AG20443 (cell line): Measurements from ENCODE around the gene MAP3K5.
A peak's percentile ranks its signal among the peaks of the same experiment; 100 is the strongest.
"Not testable (repeated sequence)": the region's sequence is repeated elsewhere in the genome, so short reads cannot be mapped to it uniquely, and the experiment has no call there.

Experiments
- DNase-seq: peaks from one replicate; pipeline ENCODE4 v3.0.0; 2012; ENCODE audit warnings: low spot score, mixed read lengths

MAP3K5 gene

DNA sequence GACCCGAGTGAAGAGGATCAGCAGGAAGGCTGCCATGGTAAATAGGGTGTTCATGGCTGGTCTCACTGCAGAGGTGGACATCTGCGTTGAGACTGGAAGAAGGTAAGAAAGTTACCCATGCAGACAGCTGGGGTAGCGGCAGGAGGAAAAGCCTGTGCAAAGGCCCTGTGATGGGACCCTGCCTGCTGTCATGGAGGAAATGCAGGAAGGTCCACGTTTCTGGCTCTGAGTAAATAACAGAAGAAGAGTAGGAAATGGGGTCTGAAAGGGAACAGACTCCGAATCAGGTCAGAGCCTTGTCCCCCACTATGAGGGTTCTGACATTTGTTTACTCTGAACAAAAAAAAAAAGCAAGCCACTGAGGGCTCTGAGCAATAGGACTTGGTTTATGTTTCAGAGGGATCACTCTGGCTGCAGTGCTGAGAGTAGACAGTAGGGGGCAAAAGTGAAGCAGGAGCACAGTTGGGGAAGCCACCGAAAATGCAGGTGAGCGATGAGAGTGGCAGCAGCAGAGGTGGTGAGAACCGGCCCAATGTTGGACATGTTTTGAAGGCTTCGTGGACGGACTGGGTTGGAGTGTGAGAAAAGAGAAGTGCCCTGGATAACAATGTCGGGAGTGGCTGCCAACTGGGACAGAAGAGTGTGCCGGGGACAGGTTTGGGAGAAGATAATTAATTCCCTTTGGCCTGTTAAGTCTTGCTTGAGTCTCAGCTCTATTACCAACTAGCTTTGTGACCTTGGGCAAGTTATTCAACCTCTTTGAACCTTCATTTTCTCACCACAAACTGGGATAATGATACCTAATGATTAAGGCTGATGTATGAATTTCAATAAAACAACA lies 184.1 kb downstream of the MAP3K5 start:
- peak; percentile 36 for DNase-seq

DNA sequence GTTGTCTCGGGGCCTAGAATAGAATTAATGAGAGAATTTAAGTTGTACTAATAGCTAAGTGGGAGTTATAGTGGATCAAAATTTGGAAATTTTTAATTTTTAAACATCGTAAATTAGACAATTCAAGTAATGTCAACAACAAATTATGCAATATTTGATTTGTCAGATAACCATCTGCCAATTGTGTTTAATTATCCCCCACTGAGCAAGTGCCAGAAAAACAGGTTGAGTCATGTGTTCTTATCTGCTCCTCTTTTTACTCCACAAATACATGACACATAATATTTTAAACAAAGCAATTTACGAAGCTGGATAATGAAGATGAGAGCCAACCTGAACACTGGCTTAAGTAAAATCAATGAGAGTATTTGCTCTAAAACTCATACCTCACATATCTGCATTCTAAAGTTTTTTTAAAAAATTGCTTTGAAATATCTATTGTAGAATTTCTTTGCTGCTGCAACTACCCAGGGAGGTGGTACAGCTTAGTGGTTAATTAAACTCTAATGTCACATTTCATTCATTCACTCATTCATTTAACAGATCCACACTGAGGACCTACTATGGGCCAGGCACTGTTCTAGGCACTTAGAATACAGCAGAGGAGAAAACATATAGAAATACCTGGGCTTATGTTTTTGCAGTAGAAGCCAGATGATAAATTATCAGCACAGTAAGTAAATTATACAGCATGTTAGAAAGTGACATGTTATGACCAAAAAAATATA lies 184.9 kb downstream of the MAP3K5 start:
- no peak for DNase-seq

GRCh38 chr6:136604928-136605510 lies 187.3 kb downstream of the MAP3K5 start:
- DNase-seq: no peak

- DNase-seq: no peak
These were observed 187.9 kb downstream of the MAP3K5 start for GRCh38 chr6:136604328-136604825.

DNA sequence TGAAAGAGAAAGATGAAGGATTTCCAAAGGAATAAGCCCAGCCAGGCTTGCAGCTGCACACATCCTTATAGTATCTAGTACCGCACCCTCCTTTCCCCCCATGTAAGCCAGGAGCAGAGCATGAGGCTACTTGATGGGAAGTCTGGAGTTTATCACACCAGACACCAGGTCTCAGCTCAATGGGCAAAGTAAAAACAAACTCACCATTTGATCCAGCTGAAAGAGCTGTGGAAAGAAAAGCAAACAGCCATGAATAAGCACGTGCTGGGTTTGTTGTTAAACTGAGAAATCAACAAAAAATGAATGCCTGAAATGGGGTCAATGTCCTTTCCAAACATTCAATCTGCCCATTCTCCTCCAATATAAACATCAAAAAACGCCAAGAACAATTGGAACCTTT lies 191.5 kb downstream of the MAP3K5 start:
- DNase-seq: no peak

GRCh38 chr6:136599329-136600011 lies 192.8 kb downstream of the MAP3K5 start:
- DNase-seq: no peak

DNA sequence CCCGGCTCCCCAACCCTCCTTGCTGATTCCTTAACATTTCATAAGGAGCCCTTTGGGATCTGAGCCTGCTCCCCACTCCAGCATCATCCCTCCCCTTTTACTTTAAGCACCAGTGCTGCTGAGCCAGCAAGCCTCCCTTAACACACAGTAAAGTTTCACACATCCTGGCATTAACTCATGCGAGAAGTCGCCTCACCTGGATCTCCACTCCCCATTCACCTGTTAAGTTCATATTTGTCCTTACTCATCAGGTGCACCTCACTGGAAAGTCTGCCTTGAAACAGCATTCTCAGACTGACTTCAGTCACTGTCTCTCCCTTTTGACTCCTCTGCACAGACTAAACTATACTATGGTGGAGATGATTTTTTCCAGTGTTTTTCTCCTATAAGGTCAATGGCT lies 194.2 kb downstream of the MAP3K5 start:
- no peak for DNase-seq

DNA sequence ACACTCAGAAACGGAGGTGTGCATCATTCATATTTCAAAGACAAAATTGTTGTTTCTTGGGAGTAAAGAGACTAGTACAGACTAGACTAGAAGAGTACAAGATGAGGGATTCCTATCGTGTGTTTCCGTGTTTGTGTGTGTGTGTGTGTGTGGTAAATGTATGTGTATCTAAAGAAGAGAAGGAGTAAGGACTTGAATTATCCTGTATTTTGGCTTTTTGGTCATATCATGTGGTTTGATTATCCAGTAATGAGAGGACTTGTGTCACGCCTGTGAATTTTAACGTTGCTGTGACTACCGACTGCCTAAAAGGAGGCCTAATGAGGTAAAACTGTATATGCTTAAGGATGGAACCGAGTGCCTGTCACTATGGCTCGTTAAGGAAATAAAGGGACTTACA lies 197.6 kb downstream of the MAP3K5 start:
- DNase-seq: no peak

DNA sequence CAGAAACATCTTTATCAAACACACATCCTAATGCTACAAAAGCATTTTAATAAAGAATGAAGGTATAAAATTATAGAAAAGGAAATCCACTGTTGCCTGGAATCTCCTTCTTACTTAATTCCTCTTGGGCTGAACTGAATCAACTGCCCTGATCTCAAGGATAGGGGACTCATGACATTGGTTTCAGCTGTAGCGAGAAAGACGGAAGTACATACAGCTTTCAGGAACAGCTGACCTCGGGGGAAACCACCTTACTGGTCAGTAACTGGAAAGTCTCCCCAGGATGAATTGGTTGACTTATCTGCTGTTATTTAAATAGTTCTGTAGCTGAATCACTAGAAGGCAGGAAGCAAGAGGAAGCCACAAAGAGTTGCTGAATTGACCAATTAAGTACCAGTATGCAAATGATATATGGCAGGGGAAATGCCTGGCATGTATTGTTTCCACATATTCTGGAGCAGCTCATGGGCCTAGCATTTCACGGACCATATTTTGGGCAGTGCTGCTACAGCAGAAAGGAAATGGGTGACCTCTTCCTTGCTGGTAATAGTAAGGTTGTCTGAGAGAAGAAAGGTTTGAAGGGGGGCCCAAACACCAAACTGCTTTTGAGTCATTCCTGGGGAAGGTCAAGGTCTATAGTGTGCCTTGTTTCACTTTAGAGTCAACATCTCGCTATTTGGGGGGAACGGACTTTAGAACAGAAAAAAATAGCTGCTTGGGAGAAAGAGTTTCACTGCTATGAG lies 198.4 kb downstream of the MAP3K5 start:
- DNase-seq: peak; percentile 85

DNA sequence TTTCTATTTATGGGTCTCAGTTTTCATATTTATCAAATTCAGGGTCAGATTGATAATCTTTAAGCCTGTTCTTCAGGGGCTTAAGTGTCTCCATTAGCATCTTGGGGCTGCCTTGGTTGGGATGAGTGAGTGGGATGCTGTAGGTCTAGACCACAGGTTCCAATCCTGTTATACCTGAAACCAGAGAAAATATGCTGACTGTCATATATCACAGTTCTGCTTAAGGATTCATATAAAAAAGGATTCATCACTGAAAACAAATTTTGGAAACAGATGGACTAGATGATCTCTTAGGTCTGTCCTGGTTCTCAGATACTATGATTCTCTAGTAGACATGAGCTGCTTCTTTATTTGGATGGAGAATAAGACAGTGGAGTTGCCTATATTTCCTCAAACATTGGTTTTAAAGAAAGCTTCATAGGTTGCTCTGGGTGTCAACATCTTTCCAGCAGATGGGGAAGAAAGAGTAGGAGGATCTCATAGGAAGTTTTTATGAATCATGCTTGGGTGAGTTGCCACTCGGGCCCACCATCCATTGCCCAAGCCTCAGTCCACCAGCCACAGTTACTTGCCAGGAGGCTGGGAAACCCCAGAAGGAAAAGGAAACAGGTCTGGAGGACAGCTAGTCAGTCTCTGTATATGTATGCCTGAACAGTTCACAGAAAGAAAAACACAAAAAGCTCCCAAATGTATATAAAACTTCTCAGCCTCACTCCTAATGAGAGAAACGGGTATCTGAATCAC lies 199.2 kb downstream of the MAP3K5 start:
- DNase-seq: peak; percentile 25

GRCh38 chr6:136591617-136592016 lies 200.7 kb downstream of the MAP3K5 start:
- DNase-seq: no peak

DNA sequence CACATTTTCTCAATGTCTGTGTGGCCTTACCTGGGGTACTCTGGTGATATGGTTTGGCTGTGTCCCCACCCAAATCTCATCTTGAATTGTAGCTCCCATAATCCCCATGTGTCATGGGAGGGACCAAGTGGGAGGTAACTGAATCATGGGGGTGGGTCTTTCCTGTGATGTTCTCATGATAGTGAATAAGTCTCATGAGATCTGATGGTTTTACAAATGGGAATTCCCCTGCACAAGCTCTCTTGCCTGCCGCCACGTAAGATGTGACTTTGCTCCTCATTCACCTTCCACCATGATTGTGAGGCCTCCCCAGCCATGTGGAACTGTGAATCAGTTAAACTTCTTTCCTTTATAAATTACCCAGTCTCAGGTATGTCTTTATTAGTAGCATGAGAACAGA lies 201.4 kb downstream of the MAP3K5 start:
- DNase-seq: not testable (repeated sequence)

GRCh38 chr6:136587527-136587926 lies 204.8 kb downstream of the MAP3K5 start:
- DNase-seq: no peak

DNA sequence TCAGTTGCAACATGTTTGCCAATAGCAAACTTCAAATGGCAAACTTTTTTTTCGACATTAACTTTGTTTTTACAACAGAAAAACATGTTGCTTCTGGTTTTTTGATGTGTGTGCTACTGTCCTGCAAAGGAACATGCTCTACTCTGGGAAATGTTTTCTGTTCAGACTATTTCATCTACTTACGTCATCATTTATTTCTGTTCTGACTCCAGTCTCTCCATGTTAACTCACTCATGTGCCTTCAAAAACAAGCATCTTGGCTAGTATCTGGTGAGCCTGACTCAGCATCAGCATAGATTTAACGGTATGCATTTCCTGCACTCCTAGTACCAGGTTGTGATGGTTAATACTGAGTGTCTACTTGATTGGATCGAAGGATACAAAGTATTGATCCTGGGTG lies 206.0 kb downstream of the MAP3K5 start:
- DNase-seq: peak; percentile 38

DNA sequence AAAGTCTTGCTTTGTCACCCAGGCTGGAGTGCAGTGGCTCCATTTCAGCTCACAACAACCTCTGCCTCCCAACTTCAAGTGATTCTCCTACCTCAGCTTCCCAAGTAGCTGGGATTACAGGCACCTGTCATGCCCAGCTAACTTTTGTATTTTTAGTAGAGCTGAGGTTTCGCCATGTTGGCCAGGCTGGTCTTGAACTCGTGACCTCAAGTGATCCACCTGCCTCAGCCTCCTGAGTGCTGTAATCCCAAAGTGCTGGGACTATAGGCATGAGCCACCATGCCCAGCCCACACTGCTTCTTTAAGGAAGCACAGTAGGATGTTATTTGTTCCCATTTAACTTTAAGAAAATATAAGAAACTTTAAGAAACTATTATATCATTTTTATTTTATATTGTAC lies 206.8 kb downstream of the MAP3K5 start:
- not testable (repeated sequence) for DNase-seq

- not testable (repeated sequence) for DNase-seq
These were observed 208.0 kb downstream of the MAP3K5 start for GRCh38 chr6:136584290-136584689.

GRCh38 chr6:136582711-136583471 lies 209.4 kb downstream of the MAP3K5 start:
- DNase-seq: peak; percentile 65

GRCh38 chr6:136579800-136580199 lies 212.5 kb downstream of the MAP3K5 start:
- DNase-seq: no peak

DNA sequence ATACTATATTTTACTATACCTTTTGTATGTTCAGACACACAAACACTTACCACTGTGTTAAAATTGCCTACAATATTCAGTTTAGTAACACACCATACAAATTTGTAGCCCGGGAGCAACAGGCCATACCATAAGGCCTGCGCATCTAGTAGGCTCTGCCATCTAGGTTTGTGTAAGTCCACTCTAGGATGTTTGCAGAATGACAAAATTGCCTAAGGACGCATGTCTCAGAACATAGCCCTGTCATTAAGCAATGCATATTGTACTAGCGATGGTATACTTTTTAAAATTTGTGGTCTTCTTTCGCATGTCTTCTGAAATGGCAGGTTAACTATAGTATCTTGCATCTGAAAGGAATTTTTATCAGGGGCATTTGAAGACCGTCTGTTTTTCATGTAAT lies 215.5 kb downstream of the MAP3K5 start:
- DNase-seq: no peak

- no peak for DNase-seq
These were observed 220.8 kb downstream of the MAP3K5 start for GRCh38 chr6:136571496-136571895.
